HepG2 (cell line): ENCODE data around the gene BMP2K. TPM values are rescaled to one million over a fixed set of nuclear protein-coding genes. Genes with fewer than 3 reads are reported as not detected.

Experiments
- ATAC-seq: fragments of 200-7000 bp; cut with Tn5 transposase; 3 replicates; pipeline ENCODE4 v1.9.1; 2020; ENCODE audit warnings: mild to moderate bottlenecking, moderate library complexity
- BruUV-seq: library from RNA; stranded (reverse); fragments of 400-500 nt; replicated peaks from 2 replicates; lab custom pipeline; 2021; lab: Mats Ljungman, UMichigan
- CTCF ChIA-PET: fragments of 300-600 bp; formaldehyde crosslinking; extraction: SDS; loops from one replicate; lab custom pipeline; 2021; ENCODE audit warnings: low total read pairs, inconsistent platforms, low intra/inter-chr PET ratio; lab: Yijun Ruan, JAX
- POLR2A ChIA-PET: fragments of 350-600 bp; sonication (Branson Sonifier 250); formaldehyde crosslinking; loops from one replicate; lab custom pipeline; 2020; ENCODE audit warnings: antibody characterized with exemption, inconsistent platforms; lab: Yijun Ruan, JAX
- DNase-seq: peaks from one replicate; pipeline ENCODE4 v3.0.0-alpha.2; 2015; ENCODE audit warnings: low spot score
- FAIRE-seq: peaks from 3 replicates; lab custom pipeline; 2011; peaks lifted over from hg19 to GRCh38; lab: Jason Lieb, UNC
- H2AFZ ChIP-seq: one replicate; pipeline ENCODE4 v1.6.1; 2011; ENCODE audit warnings: low read length, inconsistent platforms
- H3K27ac ChIP-seq: fragments of 300-600 bp; 3 replicates; pipeline ENCODE4 v1.8.0; 2011; ENCODE audit warnings: mixed run types, mild to moderate bottlenecking, mixed read lengths, low read length, inconsistent platforms; ENCODE audit not compliant: insufficient read depth; ENCODE audit errors: extremely low read length
- H3K27me3 ChIP-seq, 2 experiments: fragments of 200-600 bp in 1 of 2; 2 replicates in 1 of 2; 3 replicates in 1 of 2; pipeline versions ENCODE4 v1.6.0 to v1.8.0; 2011; ENCODE audit warnings: low read length in 2 of 2, mild to moderate bottlenecking in 2 of 2, moderate library complexity in 2 of 2, inconsistent platforms in 1 of 2; ENCODE audit not compliant: insufficient read depth in 2 of 2, control insufficient read depth in 1 of 2
- H3K36me3 ChIP-seq, 2 experiments: fragments of 200-600 bp in 1 of 2; replicated peaks in 1 of 2; 2 replicates in 1 of 2; 3 replicates in 1 of 2; pipeline versions ENCODE4 v1.5.1 to v1.8.0; 2011; ENCODE audit warnings: low read length in 2 of 2, inconsistent platforms in 1 of 2; ENCODE audit not compliant: insufficient read depth in 2 of 2, control insufficient read depth in 1 of 2
- H3K4me1 ChIP-seq: 2 replicates; pipeline ENCODE4 v1.5.1; 2012; ENCODE audit warnings: low read length, inconsistent platforms; ENCODE audit not compliant: insufficient read depth
- H3K4me2 ChIP-seq: 2 replicates; pipeline ENCODE4 v1.6.0; 2011; ENCODE audit warnings: low read depth, low read length, inconsistent platforms
- H3K4me3 ChIP-seq, 3 experiments: fragments of 200-600 bp in 1 of 3; sonication (generic), shearing (Covaris generic) in 1 of 3; replicated peaks in 1 of 3; 2 replicates each; pipeline ENCODE4 v1.5.1; 2011 to 2016; ENCODE audit warnings: low read length in 3 of 3, inconsistent platforms in 2 of 3, low read depth in 2 of 3, mild to moderate bottlenecking in 2 of 3, control low read depth in 1 of 3, mixed read lengths in 1 of 3; ENCODE audit not compliant: insufficient read depth in 1 of 3
- H3K79me2 ChIP-seq: one replicate; pipeline ENCODE4 v1.6.1; 2011; ENCODE audit warnings: low read length, inconsistent platforms; ENCODE audit not compliant: insufficient read depth
- H3K9ac ChIP-seq: 2 replicates; pipeline ENCODE4 v1.6.0; 2011; ENCODE audit warnings: mild to moderate bottlenecking, low read depth, low read length, inconsistent platforms; ENCODE audit not compliant: insufficient read depth
- H3K9me3 ChIP-seq: 2 replicates; pipeline ENCODE4 v1.5.1; 2012; ENCODE audit warnings: mild to moderate bottlenecking, low read length
- H4K20me1 ChIP-seq: 2 replicates; pipeline ENCODE4 v1.6.0; 2011; ENCODE audit warnings: inconsistent platforms, mild to moderate bottlenecking, low read length, moderate library complexity; ENCODE audit not compliant: insufficient read depth
- FOXO1 ChIP-seq: sonication (generic); formaldehyde crosslinking; IDR thresholded peaks from 2 replicates; pipeline ENCODE4 v1.4.0; 2020; ENCODE audit warnings: missing genetic modification reagents
- PCBP2 ChIP-seq: fragments of 200-400 bp; formaldehyde crosslinking; optimal IDR thresholded peaks from 2 replicates; pipeline ENCODE3; 2018; ENCODE audit warnings: low read length, low read depth; ENCODE audit not compliant: poor library complexity, severe bottlenecking
- TBX2 ChIP-seq: sonication (generic); formaldehyde crosslinking; IDR thresholded peaks from 2 replicates; pipeline ENCODE4 v1.5.0; 2020; ENCODE audit warnings: missing genetic modification reagents, mild to moderate bottlenecking, borderline replicate concordance
- ZNF256 ChIP-seq: sonication (generic); formaldehyde crosslinking; conservative IDR thresholded peaks from 2 replicates; pipeline ENCODE4 v1.4.0; 2020; ENCODE audit warnings: missing genetic modification reagents
- ZNF678 ChIP-seq: sonication (generic); formaldehyde crosslinking; IDR thresholded peaks from 2 replicates; pipeline ENCODE4 v1.4.0; 2020; ENCODE audit warnings: mild to moderate bottlenecking, missing genetic modification reagents
- ZNF780A ChIP-seq: sonication (generic); formaldehyde crosslinking; IDR thresholded peaks from 2 replicates; pipeline ENCODE4 v1.8.0; 2022; ENCODE audit warnings: mild to moderate bottlenecking, missing genetic modification reagents, moderate library complexity
- ZSCAN22 ChIP-seq: sonication (generic); formaldehyde crosslinking; IDR thresholded peaks from 2 replicates; pipeline ENCODE4 v1.4.0; 2020; ENCODE audit warnings: mild to moderate bottlenecking, missing genetic modification reagents
- WGBS: methylation state at CpG from one replicate; pipeline ENCODE4 v1.1.6; 2017; ENCODE audit warnings: low lambda C conversion rate; 5-methylcytosine and 5-hydroxymethylcytosine counted together
- in situ Hi-C: cut with HindIII; loops from 2 replicates; pipeline ENCODE4 v1.10.0; 2017; ENCODE audit warnings: low pct_unique_long_range_greater_than_20kb; ENCODE audit not compliant: extremely low pct_ligation_motif_present
- intact Hi-C: fragments of 100-400 bp; cut with micrococcal nuclease; formaldehyde crosslinking; loops from one replicate; pipeline ENCODE4 v1.10.0; 2022; ENCODE audit not compliant: unreplicated experiment
- polyA plus RNA-seq, 8 experiments: library from polyadenylated mRNA; depleted of rRNA in 3 of 8; stranded (reverse) in 7 of 8; unstranded in 1 of 8; fragments of >200 nt; fragmentation: Illumina TruSeq in 4 of 8; extraction: Trizol in 4 of 8; gene quantifications; 2 replicates each; pipeline versions ENCODE4 v1.2.1 to v1.2.3, GENCODE V29; 2011 to 2016; ENCODE audit warnings: low read depth in 4 of 8, missing spikeins in 1 of 8, mixed read lengths in 1 of 8; ENCODE audit not compliant: insufficient read depth in 1 of 8
- total RNA-seq, 5 experiments: library from RNA; depleted of rRNA; stranded (reverse); fragments of >200 nt; fragmentation: Illumina TruSeq; extraction: Trizol; gene quantifications; 2 replicates each; pipeline ENCODE4 v1.2.3, GENCODE V29; 2016; ENCODE audit warnings: low read depth in 1 of 5
- TF ChIP-seq, protein P1 (sequence below): sonication (generic); formaldehyde crosslinking; conservative IDR thresholded peaks from 2 replicates; pipeline ENCODE4 v1.4.0; 2020; ENCODE audit warnings: mild to moderate bottlenecking, missing genetic modification reagents, moderate library complexity

Gene BMP2K
- total and polyA plus RNA-seq, 2 of the 13 experiments (the other 11 are each of a cell fraction or from before 2014, with no cell fraction given), result 8.6 to 15.2 TPM

DNA sequence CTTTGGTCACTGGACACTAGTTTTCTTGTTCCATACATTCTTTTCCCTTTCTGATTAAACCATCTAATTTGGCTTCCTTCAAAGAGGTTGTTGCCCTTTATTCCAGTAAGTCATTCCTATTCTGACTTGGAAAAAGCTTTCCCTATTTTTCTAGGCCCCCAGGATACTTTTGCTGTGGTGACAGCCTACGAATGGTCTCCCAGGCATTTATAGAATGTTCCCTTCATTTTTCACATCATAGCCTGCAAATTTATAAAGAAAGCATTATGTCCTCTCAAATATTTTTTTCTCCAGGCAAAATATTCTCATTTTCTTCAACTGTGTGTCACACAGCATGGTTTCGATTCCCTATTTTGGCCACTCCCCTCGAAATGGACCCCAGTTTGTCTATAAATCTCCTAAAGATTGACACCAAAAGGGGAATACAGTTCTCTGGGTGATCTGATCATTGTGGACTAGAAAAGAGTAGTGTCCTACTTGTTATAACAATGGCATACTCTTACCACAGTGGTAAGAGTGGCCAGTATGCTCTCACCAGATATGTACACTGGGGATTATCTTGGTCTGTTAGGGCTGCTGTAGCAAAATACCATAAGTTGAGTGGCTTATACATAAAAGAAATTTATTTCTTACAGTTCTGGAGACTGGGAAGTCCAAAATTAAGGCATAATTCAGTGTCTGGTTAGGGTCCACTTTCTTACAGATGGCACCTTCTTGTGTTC, 41.5 kb upstream of the BMP2K start:
- POLR2A ChIA-PET, result no interaction called here
- TF ChIP-seq ZSCAN22 (CRISPR knock-in tag) (no peak), PCBP2 (no peak), FOXO1 (no peak), ZNF678 (CRISPR knock-in tag) (no peak), TBX2 (no peak), ZNF256 (CRISPR knock-in tag) (no peak), ZNF780A (CRISPR knock-in tag) (no peak)
- TF ChIP-seq, protein P1, sequence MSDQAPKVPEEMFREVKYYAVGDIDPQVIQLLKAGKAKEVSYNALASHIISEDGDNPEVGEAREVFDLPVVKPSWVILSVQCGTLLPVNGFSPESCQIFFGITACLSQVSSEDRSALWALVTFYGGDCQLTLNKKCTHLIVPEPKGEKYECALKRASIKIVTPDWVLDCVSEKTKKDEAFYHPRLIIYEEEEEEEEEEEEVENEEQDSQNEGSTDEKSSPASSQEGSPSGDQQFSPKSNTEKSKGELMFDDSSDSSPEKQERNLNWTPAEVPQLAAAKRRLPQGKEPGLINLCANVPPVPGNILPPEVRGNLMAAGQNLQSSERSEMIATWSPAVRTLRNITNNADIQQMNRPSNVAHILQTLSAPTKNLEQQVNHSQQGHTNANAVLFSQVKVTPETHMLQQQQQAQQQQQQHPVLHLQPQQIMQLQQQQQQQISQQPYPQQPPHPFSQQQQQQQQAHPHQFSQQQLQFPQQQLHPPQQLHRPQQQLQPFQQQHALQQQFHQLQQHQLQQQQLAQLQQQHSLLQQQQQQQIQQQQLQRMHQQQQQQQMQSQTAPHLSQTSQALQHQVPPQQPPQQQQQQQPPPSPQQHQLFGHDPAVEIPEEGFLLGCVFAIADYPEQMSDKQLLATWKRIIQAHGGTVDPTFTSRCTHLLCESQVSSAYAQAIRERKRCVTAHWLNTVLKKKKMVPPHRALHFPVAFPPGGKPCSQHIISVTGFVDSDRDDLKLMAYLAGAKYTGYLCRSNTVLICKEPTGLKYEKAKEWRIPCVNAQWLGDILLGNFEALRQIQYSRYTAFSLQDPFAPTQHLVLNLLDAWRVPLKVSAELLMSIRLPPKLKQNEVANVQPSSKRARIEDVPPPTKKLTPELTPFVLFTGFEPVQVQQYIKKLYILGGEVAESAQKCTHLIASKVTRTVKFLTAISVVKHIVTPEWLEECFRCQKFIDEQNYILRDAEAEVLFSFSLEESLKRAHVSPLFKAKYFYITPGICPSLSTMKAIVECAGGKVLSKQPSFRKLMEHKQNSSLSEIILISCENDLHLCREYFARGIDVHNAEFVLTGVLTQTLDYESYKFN (CRISPR knock-in tag), result no peak
- Histone ChIP-seq H3K9me3 (no peaks in the 10 kb centered on the region), H3K36me3 (no peaks in the 10 kb centered on the region), H3K27ac (no peak overlapping the region), H3K79me2 (no peaks in the 10 kb centered on the region), H2AFZ (no peak overlapping the region), H3K4me1 (peaks cover 9% of the 10 kb centered on the region), H3K27me3 (no peaks in the 10 kb centered on the region), H3K4me3 (no peak overlapping the region), H4K20me1 (no peaks in the 10 kb centered on the region), H3K9ac (no peak overlapping the region), H3K4me2 (no peak overlapping the region)
- 30% methylated on average over 3 of the region's 3 CpGs for WGBS
- intact Hi-C loops, result no loop called here
- FAIRE-seq, result no peak
- no peak for ATAC-seq
- DNase-seq, result no peak
- CTCF ChIA-PET, result no interaction called here
- no TSS peak for BruUV-seq
- in situ Hi-C loops, result no loop called here
